Trophoblast cell (in vitro differentiated cells and primary cell): ENCODE results near the gene CCDC106.

Source experiments
- DNase-seq, 2 donors: peaks; one replicate each; pipeline ENCODE4 v3.0.0-alpha.2; 2016
- H2AFZ ChIP-seq: 2 replicates; pipeline ENCODE4 v1.6.1; 2013; ENCODE audit warnings: low read length, moderate library complexity, mild to moderate bottlenecking; ENCODE audit not compliant: insufficient read depth, poor library complexity
- H2AK5ac ChIP-seq: 2 replicates; pipeline ENCODE4 v1.6.1; 2013; ENCODE audit warnings: mild to moderate bottlenecking, low read length
- H2BK120ac ChIP-seq: 2 replicates; pipeline ENCODE4 v1.6.1; 2013; ENCODE audit warnings: low read length, mild to moderate bottlenecking, moderate library complexity; ENCODE audit not compliant: insufficient read depth, poor library complexity
- H2BK12ac ChIP-seq: 2 replicates; pipeline ENCODE4 v1.6.1; 2013; ENCODE audit warnings: mild to moderate bottlenecking, low read length, moderate library complexity
- H2BK5ac ChIP-seq: 2 replicates; pipeline ENCODE4 v1.6.1; 2013; ENCODE audit warnings: low read length, low read depth, moderate library complexity, mild to moderate bottlenecking; ENCODE audit not compliant: poor library complexity
- H3K14ac ChIP-seq: 2 replicates; pipeline ENCODE4 v1.6.1; 2013; ENCODE audit warnings: mild to moderate bottlenecking, low read length
- H3K18ac ChIP-seq: 2 replicates; pipeline ENCODE4 v1.6.1; 2013; ENCODE audit warnings: mild to moderate bottlenecking, low read length
- H3K23ac ChIP-seq: 2 replicates; pipeline ENCODE4 v1.6.1; 2013; ENCODE audit warnings: low read length
- H3K27ac ChIP-seq: 2 replicates; pipeline ENCODE4 v1.5.1; 2013; ENCODE audit warnings: low read depth, mild to moderate bottlenecking, inconsistent platforms, low read length, moderate library complexity
- H3K27me3 ChIP-seq: 2 replicates; pipeline ENCODE4 v1.6.1; 2013; ENCODE audit warnings: inconsistent platforms, mild to moderate bottlenecking, low read length, moderate library complexity; ENCODE audit not compliant: insufficient read depth
- H3K36me3 ChIP-seq, 2 experiments: 1 replicate in 1 of 2; 2 replicates in 1 of 2; pipeline ENCODE4 v1.6.1; 2013; ENCODE audit warnings: low read length in 2 of 2, mild to moderate bottlenecking in 2 of 2, moderate library complexity in 1 of 2; ENCODE audit not compliant: insufficient read depth in 2 of 2, control insufficient read depth in 1 of 2
- H3K4ac ChIP-seq: 2 replicates; pipeline ENCODE4 v1.6.1; 2013; ENCODE audit warnings: low read depth, mild to moderate bottlenecking, low read length, moderate library complexity
- H3K4me1 ChIP-seq, 2 experiments: 1 replicate in 1 of 2; 2 replicates in 1 of 2; pipeline ENCODE4 v1.6.1; 2013; ENCODE audit warnings: low read length in 2 of 2, mild to moderate bottlenecking in 2 of 2, moderate library complexity in 1 of 2; ENCODE audit not compliant: insufficient read depth in 2 of 2, control insufficient read depth in 1 of 2
- H3K4me2 ChIP-seq: 2 replicates; pipeline ENCODE4 v1.6.1; 2013; ENCODE audit warnings: inconsistent platforms, mild to moderate bottlenecking, low read length, moderate library complexity
- H3K4me3 ChIP-seq: 2 replicates; pipeline ENCODE4 v1.5.1; 2013; ENCODE audit warnings: mild to moderate bottlenecking, low read depth, low read length, inconsistent platforms
- H3K79me1 ChIP-seq: one replicate; pipeline ENCODE4 v1.6.1; 2013; ENCODE audit warnings: low read length
- H3K79me2 ChIP-seq: 2 replicates; pipeline ENCODE4 v1.6.1; 2013; ENCODE audit warnings: low read length, mild to moderate bottlenecking; ENCODE audit not compliant: control insufficient read depth, insufficient read depth, poor library complexity
- H3K9ac ChIP-seq: 2 replicates; pipeline ENCODE4 v1.6.1; 2013; ENCODE audit warnings: mild to moderate bottlenecking, low read length
- H3K9me3 ChIP-seq: 2 replicates; pipeline ENCODE4 v1.6.1; 2013; ENCODE audit warnings: low read depth, mild to moderate bottlenecking, control low read depth, inconsistent platforms, low read length; ENCODE audit not compliant: insufficient read depth
- H4K12ac ChIP-seq: 2 replicates; pipeline ENCODE4 v1.6.1; 2013; ENCODE audit warnings: low read depth, mild to moderate bottlenecking, low read length, moderate library complexity
- H4K8ac ChIP-seq: 2 replicates; pipeline ENCODE4 v1.6.1; 2013; ENCODE audit warnings: low read depth, mild to moderate bottlenecking, low read length, moderate library complexity
- H4K91ac ChIP-seq: one replicate; pipeline ENCODE4 v1.6.1; 2013; ENCODE audit warnings: low read depth, mild to moderate bottlenecking, low read length, moderate library complexity
- WGBS: extraction: QIAGEN DNeasy Blood & Tissue Kit; methylation state at CpG from one replicate; pipeline ENCODE4 v1.1.7; 2013; ENCODE audit warnings: missing lambda C conversion rate; ENCODE audit not compliant: insufficient read length, insufficient coverage; ENCODE audit errors: extremely low coverage; 5-methylcytosine and 5-hydroxymethylcytosine counted together

CCDC106 gene

GRCh38 chr19:55644842-55645511 lies 3.0 kb upstream of the CCDC106 start:
- Histone ChIP-seq H2BK120ac (no peak overlapping the region), H3K9ac (no peak overlapping the region), H3K23ac (no peak overlapping the region), H3K79me2 (peaks cover 27% of the 10 kb centered on the region), H3K4me2 (peak overlapping the region; percentile 87), H2BK5ac (no peak overlapping the region), H3K9me3 (no peaks in the 10 kb centered on the region), H3K79me1 (peaks cover 31% of the 10 kb centered on the region), H3K27me3 (no peaks in the 10 kb centered on the region), H3K4ac (peak overlapping the region; percentile 96), H4K12ac (no peak overlapping the region), H3K14ac (no peak overlapping the region), H2AFZ (no peak overlapping the region), H2AK5ac (no peak overlapping the region), H2BK12ac (no peak overlapping the region), H3K27ac (no peak overlapping the region), H4K8ac (no peak overlapping the region), H3K4me1 (peaks cover 16 to 30% of the 10 kb centered on the region in 2 experiments), H3K4me3 (no peak overlapping the region), H4K91ac (no peak overlapping the region), H3K36me3 (peaks cover 16 to 18% of the 10 kb centered on the region in 2 experiments), H3K18ac (no peak overlapping the region)
- no peak for DNase-seq
- no CpG with 5 or more reads among the region's 28 CpGs for WGBS

GRCh38 chr19:55645512-55645881 lies 2.5 kb upstream of the CCDC106 start:
- Histone ChIP-seq H3K4me2 (no peak overlapping the region), H2BK5ac (no peak overlapping the region), H3K23ac (no peak overlapping the region), H3K36me3 (peaks cover 18 to 23% of the 10 kb centered on the region in 2 experiments), H3K4me3 (no peak overlapping the region), H3K79me2 (peaks cover 25% of the 10 kb centered on the region), H3K79me1 (peaks cover 29% of the 10 kb centered on the region), H3K27me3 (no peaks in the 10 kb centered on the region), H3K9ac (no peak overlapping the region), H2AK5ac (no peak overlapping the region), H3K9me3 (no peaks in the 10 kb centered on the region), H2AFZ (no peak overlapping the region), H2BK12ac (no peak overlapping the region), H3K4ac (no peak overlapping the region), H3K14ac (no peak overlapping the region), H3K4me1 (peaks cover 11 to 25% of the 10 kb centered on the region in 2 experiments), H4K8ac (no peak overlapping the region), H4K91ac (no peak overlapping the region), H2BK120ac (no peak overlapping the region), H4K12ac (no peak overlapping the region), H3K18ac (no peak overlapping the region), H3K27ac (no peak overlapping the region)
- no peak for DNase-seq
- WGBS, result no CpG with 5 or more reads among the region's 5 CpGs

- Histone ChIP-seq H3K4me1 (peaks cover 11 to 24% of the 10 kb centered on the region in 2 experiments), H4K12ac (peak overlapping the region; percentile 54), H4K91ac (peak overlapping the region; percentile 93), H3K27ac (no peak overlapping the region), H3K4me3 (peak overlapping the region; percentile 93), H3K79me2 (peaks cover 19% of the 10 kb centered on the region), H3K27me3 (no peaks in the 10 kb centered on the region), H3K79me1 (peaks cover 20% of the 10 kb centered on the region), H2BK120ac (no peak overlapping the region), H3K14ac (peak overlapping the region; percentile 23), H2BK5ac (peak overlapping the region; percentile 13), H3K9me3 (no peaks in the 10 kb centered on the region), H2BK12ac (no peak overlapping the region), H3K4me2 (peak overlapping the region; percentile 92), H4K8ac (peak overlapping the region; percentile 85), H2AFZ (no peak overlapping the region), H3K18ac (peak overlapping the region; percentile 16), H3K4ac (no peak overlapping the region), H3K36me3 (peaks cover 26% of the 10 kb centered on the region in 2 experiments), H3K23ac (no peak overlapping the region), H2AK5ac (no peak overlapping the region), H3K9ac (peak overlapping the region; percentile 51)
- DNase-seq, result peak in 1 of 2 donors; percentile 38
- no CpG with 5 or more reads among the region's 14 CpGs for WGBS
Measured at GRCh38 chr19:55646889-55647731, 902 bp upstream of the CCDC106 start.

GRCh38 chr19:55648585-55649267 lies 714 bp downstream of the CCDC106 start:
- peak overlapping the region; percentile 12 for H2AFZ ChIP-seq
- H3K9ac ChIP-seq, result peak overlapping the region; percentile 97
- H4K91ac ChIP-seq, result peak overlapping the region; percentile 93
- no CpG with 5 or more reads among the region's 25 CpGs for WGBS
- peak overlapping the region; percentile 79 for H4K12ac ChIP-seq
- H3K4me2 ChIP-seq, result peak overlapping the region; percentile 92
- H2AK5ac ChIP-seq, result peak overlapping the region; percentile 43
- H2BK5ac ChIP-seq, result no peak overlapping the region
- H4K8ac ChIP-seq, result peak overlapping the region; percentile 85
- peaks cover 5 to 15% of the 10 kb centered on the region in 2 experiments for H3K4me1 ChIP-seq
- peak overlapping the region; percentile 90 for H3K14ac ChIP-seq
- peaks cover 15% of the 10 kb centered on the region for H3K79me2 ChIP-seq
- H3K79me1 ChIP-seq, result peaks cover 13% of the 10 kb centered on the region
- H3K27ac ChIP-seq, result no peak overlapping the region
- peak overlapping the region; percentile 89 for H2BK120ac ChIP-seq
- no peaks in the 10 kb centered on the region for H3K9me3 ChIP-seq
- peak overlapping the region; percentile 98 for H3K18ac ChIP-seq
- H3K4ac ChIP-seq, result peak overlapping the region; percentile 67
- H3K36me3 ChIP-seq, result peaks cover 31 to 32% of the 10 kb centered on the region in 2 experiments
- DNase-seq, result no peak
- peak overlapping the region; percentile 15 for H2BK12ac ChIP-seq
- H3K4me3 ChIP-seq, result peak overlapping the region; percentile 93
- no peak overlapping the region for H3K23ac ChIP-seq
- H3K27me3 ChIP-seq, result no peaks in the 10 kb centered on the region
